ENCODE data around the gene ARL16.

The ARL16 gene

DNA sequence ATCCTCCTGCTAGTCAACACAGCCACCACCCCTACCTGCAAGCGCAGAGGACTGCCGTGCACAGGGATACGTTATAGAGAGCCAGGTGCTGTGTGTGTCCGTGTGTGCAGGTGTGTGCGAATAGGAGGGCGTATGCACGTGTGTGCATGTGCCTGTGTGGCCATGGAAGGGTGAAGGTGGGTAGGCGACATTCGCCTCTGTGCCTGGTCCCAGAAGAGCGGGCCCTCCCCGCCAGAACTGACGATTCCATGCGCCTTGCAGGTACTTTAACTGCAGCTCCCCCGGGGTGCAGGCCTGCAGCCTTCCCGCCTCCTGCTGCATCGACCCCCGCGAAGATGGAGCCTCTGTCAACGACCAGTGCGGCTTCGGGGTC lies 36.0 kb downstream of the ARL16 start:
- whole genome bisulfite sequencing: 30% methylated on average over 21 of the region's 21 CpGs
- Histone ChIP-seq H3K4me3 (ENCODE audit: insufficient read depth in 1 of 2, low read depth in 1 of 2, low read length in 2 of 2) (peak overlapping the region in 1 of 2 experiments; percentile 47), H2BK120ac (ENCODE audit: low read depth, low read length) (no peak overlapping the region), H3K18ac (ENCODE audit: low read depth in 1 of 2, low read length in 2 of 2) (peak overlapping the region in 1 of 2 experiments; percentile 42), H3K4me2 (ENCODE audit: low read length, poor library complexity, severe bottlenecking) (no peak overlapping the region), H3K79me1 (replicated peaks; ENCODE audit: low read length, poor library complexity, severe bottlenecking) (no peaks in the 10 kb centered on the region), H3K27ac (ENCODE audit: low read length, poor library complexity, severe bottlenecking) (no peak overlapping the region), H3K27me3 (ENCODE audit: control insufficient read depth in 1 of 2, insufficient read depth in 1 of 2, low read length in 2 of 2) (peaks cover 21 to 23% of the 10 kb centered on the region in 2 experiments), H4K91ac (ENCODE audit: low read length) (peak overlapping the region; percentile 7), H3K9me3 (ENCODE audit: control insufficient read depth, low read length) (no peaks in the 10 kb centered on the region), H3K23ac (ENCODE audit: low read length in 2 of 2) (no peak overlapping the region), H2BK12ac (ENCODE audit: low read length in 2 of 2) (no peak overlapping the region), H2AFZ (ENCODE audit: low read depth, low read length) (no peak overlapping the region), H2AK5ac (ENCODE audit: low read length, severe bottlenecking) (no peak overlapping the region), H3K36me3 (ENCODE audit: control insufficient read depth in 1 of 2, insufficient read depth in 2 of 2, low read depth in 1 of 2, low read length in 2 of 2) (peaks cover 4 to 5% of the 10 kb centered on the region in 2 experiments), H3K4me1 (ENCODE audit: control insufficient read depth, insufficient read depth, low read depth, low read length) (peaks cover 19% of the 10 kb centered on the region), H2BK15ac (ENCODE audit: low read depth, poor library complexity, severe bottlenecking) (no peak overlapping the region), H4K8ac (ENCODE audit: low read length) (no peak overlapping the region), H3K4ac (ENCODE audit: low read depth in 1 of 2, low read length in 2 of 2) (no peak overlapping the region), H3K9ac (ENCODE audit: low read length) (no peak overlapping the region), H2BK5ac (ENCODE audit: low read depth, low read length, poor library complexity, severe bottlenecking) (no peak overlapping the region), H3K14ac (ENCODE audit: low read length in 2 of 2) (no peak overlapping the region)
- DNase-seq: no peak

DNA sequence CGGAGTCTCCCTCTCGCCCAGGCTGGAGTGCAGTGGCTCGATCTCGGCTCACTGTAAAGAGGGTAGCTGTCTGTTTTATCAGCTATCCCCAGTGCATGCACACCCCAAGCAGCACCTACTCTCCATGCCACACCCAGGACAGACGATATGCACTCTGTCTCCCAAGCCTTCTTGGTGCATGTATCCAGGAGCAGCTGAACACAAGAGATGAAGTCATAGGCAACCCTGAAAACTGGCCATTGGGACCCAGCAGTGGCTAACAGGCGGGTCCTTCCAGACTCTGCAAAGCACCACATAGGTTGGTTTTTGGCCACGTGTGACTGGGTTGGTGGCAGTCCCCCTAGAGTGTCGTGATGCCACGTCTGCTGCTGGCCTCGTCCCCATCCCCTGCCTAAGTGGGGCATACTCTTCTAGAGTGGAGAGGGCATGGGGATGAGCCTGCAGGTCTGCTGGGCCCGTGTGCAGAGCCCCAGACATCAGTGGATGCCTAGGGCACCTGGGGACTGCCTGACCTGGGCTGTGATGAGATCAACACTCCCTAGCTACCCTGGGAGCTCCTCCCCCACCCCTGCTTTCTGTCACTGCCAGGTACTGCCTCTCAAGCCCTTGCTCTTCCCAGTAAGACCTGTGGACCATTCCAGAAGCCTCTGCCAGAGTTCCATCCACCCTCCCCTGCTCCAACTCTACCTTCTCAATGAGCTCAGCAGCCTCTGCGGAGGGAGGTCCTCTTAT lies 36.6 kb downstream of the ARL16 start:
- H2BK12ac ChIP-seq (ENCODE audit: low read length in 2 of 2): no peak overlapping the region
- H3K9me3 ChIP-seq (ENCODE audit: control insufficient read depth, low read length): no peaks in the 10 kb centered on the region
- no peak overlapping the region for H3K27ac ChIP-seq (ENCODE audit: low read length, poor library complexity, severe bottlenecking)
- peaks cover 24% of the 10 kb centered on the region for H3K4me1 ChIP-seq (ENCODE audit: control insufficient read depth, insufficient read depth, low read depth, low read length)
- H3K27me3 ChIP-seq (ENCODE audit: control insufficient read depth in 1 of 2, insufficient read depth in 1 of 2, low read length in 2 of 2): peaks cover 21 to 23% of the 10 kb centered on the region in 2 experiments
- no peak overlapping the region for H3K23ac ChIP-seq (ENCODE audit: low read length in 2 of 2)
- H2BK5ac ChIP-seq (ENCODE audit: low read depth, low read length, poor library complexity, severe bottlenecking): no peak overlapping the region
- H4K8ac ChIP-seq (ENCODE audit: low read length): no peak overlapping the region
- no peak for DNase-seq
- 74% methylated on average over 12 of the region's 12 CpGs for WGBS
- H3K14ac ChIP-seq (ENCODE audit: low read length in 2 of 2): no peak overlapping the region
- no peaks in the 10 kb centered on the region for H3K79me1 ChIP-seq (replicated peaks; ENCODE audit: low read length, poor library complexity, severe bottlenecking)
- H3K18ac ChIP-seq (ENCODE audit: low read depth in 1 of 2, low read length in 2 of 2): no peak overlapping the region
- no peak overlapping the region for H2AK5ac ChIP-seq (ENCODE audit: low read length, severe bottlenecking)
- no peak overlapping the region for H3K4ac ChIP-seq (ENCODE audit: low read depth in 1 of 2, low read length in 2 of 2)
- H3K36me3 ChIP-seq (ENCODE audit: control insufficient read depth in 1 of 2, insufficient read depth in 2 of 2, low read depth in 1 of 2, low read length in 2 of 2): peaks cover 4 to 5% of the 10 kb centered on the region in 2 experiments
- H2BK120ac ChIP-seq (ENCODE audit: low read depth, low read length): no peak overlapping the region
- no peak overlapping the region for H3K9ac ChIP-seq (ENCODE audit: low read length)
- H2AFZ ChIP-seq (ENCODE audit: low read depth, low read length): no peak overlapping the region
- no peak overlapping the region for H2BK15ac ChIP-seq (ENCODE audit: low read depth, poor library complexity, severe bottlenecking)
- H3K4me2 ChIP-seq (ENCODE audit: low read length, poor library complexity, severe bottlenecking): no peak overlapping the region
- no peak overlapping the region for H3K4me3 ChIP-seq (ENCODE audit: insufficient read depth in 1 of 2, low read depth in 1 of 2, low read length in 2 of 2)
- no peak overlapping the region for H4K91ac ChIP-seq (ENCODE audit: low read length)

DNA sequence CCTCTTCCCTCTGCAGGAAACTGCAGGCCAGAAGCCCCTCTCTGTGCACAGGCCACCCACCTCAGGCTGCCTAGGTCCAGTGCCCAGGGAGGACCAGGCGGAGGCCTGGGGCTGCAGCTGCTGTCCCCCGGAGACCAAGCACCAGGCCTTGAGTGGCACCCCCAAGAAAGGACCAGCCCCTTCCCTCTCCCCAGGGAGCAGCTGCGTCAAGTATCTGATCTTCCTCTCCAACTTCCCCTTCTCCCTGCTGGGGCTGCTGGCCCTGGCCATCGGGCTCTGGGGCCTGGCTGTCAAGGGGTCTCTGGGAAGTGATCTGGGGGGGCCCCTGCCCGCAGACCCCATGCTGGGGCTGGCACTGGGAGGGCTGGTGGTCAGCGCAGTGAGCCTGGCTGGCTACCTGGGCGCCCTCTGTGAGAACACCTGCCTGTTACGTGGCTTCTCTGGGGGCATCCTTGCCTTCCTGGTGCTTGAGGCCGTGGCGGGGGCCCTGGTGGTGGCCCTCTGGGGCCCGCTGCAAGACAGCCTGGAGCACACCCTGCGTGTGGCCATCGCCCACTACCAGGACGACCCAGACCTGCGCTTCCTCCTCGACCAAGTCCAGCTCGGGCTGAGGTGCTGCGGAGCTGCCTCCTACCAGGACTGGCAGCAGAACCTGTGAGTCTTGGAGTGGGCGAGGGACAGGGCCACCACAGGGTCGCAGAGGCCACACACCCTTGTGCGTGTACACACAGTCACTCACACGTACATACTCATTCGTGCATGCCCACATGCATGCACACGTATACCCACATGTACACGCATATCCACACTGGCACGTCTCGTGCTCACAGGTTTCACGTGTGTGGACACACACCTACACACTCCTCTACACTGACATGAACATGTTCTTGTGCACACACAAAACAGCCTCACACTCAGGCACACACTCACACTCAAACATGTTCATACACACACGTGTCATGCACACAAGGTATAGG lies 38.3 kb downstream of the ARL16 start:
- Histone ChIP-seq H3K9ac (ENCODE audit: low read length) (no peak overlapping the region), H3K4me1 (ENCODE audit: control insufficient read depth, insufficient read depth, low read depth, low read length) (peaks cover 15% of the 10 kb centered on the region), H3K18ac (ENCODE audit: low read depth in 1 of 2, low read length in 2 of 2) (no peak overlapping the region), H3K4ac (ENCODE audit: low read depth in 1 of 2, low read length in 2 of 2) (no peak overlapping the region), H4K8ac (ENCODE audit: low read length) (no peak overlapping the region), H3K4me3 (ENCODE audit: insufficient read depth in 1 of 2, low read depth in 1 of 2, low read length in 2 of 2) (no peak overlapping the region), H3K79me1 (replicated peaks; ENCODE audit: low read length, poor library complexity, severe bottlenecking) (no peaks in the 10 kb centered on the region), H3K4me2 (ENCODE audit: low read length, poor library complexity, severe bottlenecking) (no peak overlapping the region), H2AK5ac (ENCODE audit: low read length, severe bottlenecking) (no peak overlapping the region), H3K27me3 (ENCODE audit: control insufficient read depth in 1 of 2, insufficient read depth in 1 of 2, low read length in 2 of 2) (peaks cover 21 to 23% of the 10 kb centered on the region in 2 experiments), H2BK12ac (ENCODE audit: low read length in 2 of 2) (no peak overlapping the region), H3K9me3 (ENCODE audit: control insufficient read depth, low read length) (no peaks in the 10 kb centered on the region), H3K14ac (ENCODE audit: low read length in 2 of 2) (no peak overlapping the region), H2BK5ac (ENCODE audit: low read depth, low read length, poor library complexity, severe bottlenecking) (no peak overlapping the region), H2BK15ac (ENCODE audit: low read depth, poor library complexity, severe bottlenecking) (no peak overlapping the region), H2AFZ (ENCODE audit: low read depth, low read length) (no peak overlapping the region), H3K23ac (ENCODE audit: low read length in 2 of 2) (no peak overlapping the region), H2BK120ac (ENCODE audit: low read depth, low read length) (no peak overlapping the region), H4K91ac (ENCODE audit: low read length) (peak overlapping the region; percentile 34), H3K36me3 (ENCODE audit: control insufficient read depth in 1 of 2, insufficient read depth in 2 of 2, low read depth in 1 of 2, low read length in 2 of 2) (peaks cover 4 to 5% of the 10 kb centered on the region in 2 experiments), H3K27ac (ENCODE audit: low read length, poor library complexity, severe bottlenecking) (no peak overlapping the region)
- 89% methylated on average over 28 of the region's 29 CpGs for WGBS
- DNase-seq: no peak

DNA sequence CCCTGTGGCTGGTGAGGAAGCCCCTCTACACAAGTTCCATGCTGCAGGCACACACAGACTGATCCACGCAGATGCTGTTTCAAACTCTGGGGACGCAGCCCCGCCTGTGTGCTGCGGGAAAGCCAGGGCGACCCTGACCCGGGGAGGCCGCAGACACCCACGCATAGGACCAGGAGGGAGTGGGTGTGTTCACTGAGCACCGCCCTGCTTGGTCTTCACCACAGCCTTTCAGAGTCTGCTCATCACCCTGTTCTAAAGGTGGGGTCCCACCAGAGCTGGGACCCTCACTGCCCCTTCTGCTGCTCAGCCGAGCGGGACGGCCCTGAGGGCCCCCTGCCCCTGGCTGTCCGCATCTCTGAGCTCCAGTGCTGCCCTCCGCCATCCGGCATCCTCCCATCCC lies 39.1 kb downstream of the ARL16 start:
- no peak overlapping the region for H3K4me3 ChIP-seq (ENCODE audit: insufficient read depth in 1 of 2, low read depth in 1 of 2, low read length in 2 of 2)
- H4K91ac ChIP-seq (ENCODE audit: low read length): no peak overlapping the region
- no peak overlapping the region for H3K4ac ChIP-seq (ENCODE audit: low read depth in 1 of 2, low read length in 2 of 2)
- H3K4me2 ChIP-seq (ENCODE audit: low read length, poor library complexity, severe bottlenecking): no peak overlapping the region
- no peak overlapping the region for H4K8ac ChIP-seq (ENCODE audit: low read length)
- H3K36me3 ChIP-seq (ENCODE audit: control insufficient read depth in 1 of 2, insufficient read depth in 2 of 2, low read depth in 1 of 2, low read length in 2 of 2): peaks cover 4 to 5% of the 10 kb centered on the region in 2 experiments
- 93% methylated on average over 15 of the region's 15 CpGs for WGBS
- peaks cover 21 to 23% of the 10 kb centered on the region in 2 experiments for H3K27me3 ChIP-seq (ENCODE audit: control insufficient read depth in 1 of 2, insufficient read depth in 1 of 2, low read length in 2 of 2)
- H2BK15ac ChIP-seq (ENCODE audit: low read depth, poor library complexity, severe bottlenecking): no peak overlapping the region
- no peak overlapping the region for H3K14ac ChIP-seq (ENCODE audit: low read length in 2 of 2)
- H3K4me1 ChIP-seq (ENCODE audit: control insufficient read depth, insufficient read depth, low read depth, low read length): peaks cover 13% of the 10 kb centered on the region
- no peak overlapping the region for H3K9ac ChIP-seq (ENCODE audit: low read length)
- no peak overlapping the region for H2AK5ac ChIP-seq (ENCODE audit: low read length, severe bottlenecking)
- H2BK12ac ChIP-seq (ENCODE audit: low read length in 2 of 2): no peak overlapping the region
- no peaks in the 10 kb centered on the region for H3K79me1 ChIP-seq (replicated peaks; ENCODE audit: low read length, poor library complexity, severe bottlenecking)
- H3K9me3 ChIP-seq (ENCODE audit: control insufficient read depth, low read length): no peaks in the 10 kb centered on the region
- no peak for DNase-seq
- H2AFZ ChIP-seq (ENCODE audit: low read depth, low read length): no peak overlapping the region
- no peak overlapping the region for H3K27ac ChIP-seq (ENCODE audit: low read length, poor library complexity, severe bottlenecking)
- H2BK5ac ChIP-seq (ENCODE audit: low read depth, low read length, poor library complexity, severe bottlenecking): no peak overlapping the region
- no peak overlapping the region for H2BK120ac ChIP-seq (ENCODE audit: low read depth, low read length)
- no peak overlapping the region for H3K23ac ChIP-seq (ENCODE audit: low read length in 2 of 2)
- H3K18ac ChIP-seq (ENCODE audit: low read depth in 1 of 2, low read length in 2 of 2): no peak overlapping the region

All from mesenchymal stem cell (in vitro differentiated cells and primary cell).